ENCODE results near the gene SLC39A12.

GRCh38 chr10:18073314-18073713 is 121.6 kb downstream of the SLC39A12 start:
- TF ChIP-seq CTCF (optimal IDR thresholded peaks at IDR 0.05 in 1 of 3, IDR thresholded peaks at IDR 0.05 in 1 of 3, conservative IDR thresholded peaks at IDR 0.05 in 1 of 3; ENCODE audit: extremely low read depth in 1 of 3, insufficient read depth in 2 of 3, low read length in 3 of 3), result no peak
- no peak for TF ChIP-seq EZH2 (IDR thresholded peaks at IDR 0.05; ENCODE audit: low read length)

Measured in keratinocyte (primary cell).